WTC11 (cell line): ENCODE measurements around the gene TIMM23B.
"Not testable (repeated sequence)": the region's sequence is repeated elsewhere in the genome, so short reads cannot be mapped to it uniquely, and the experiment has no call there.

Experiments used
- ATF1 ChIP-seq: sonication (generic); formaldehyde crosslinking; IDR thresholded peaks from 2 replicates; pipeline ENCODE4 v1.8.1; 2023; ENCODE audit warnings: mild to moderate bottlenecking, moderate library complexity, missing genetic modification reagents
- CREB1 ChIP-seq: sonication (generic); formaldehyde crosslinking; IDR thresholded peaks from 2 replicates; pipeline ENCODE4 v1.8.0; 2023; ENCODE audit warnings: mild to moderate bottlenecking, missing genetic modification reagents
- ELF4 ChIP-seq: sonication (generic); formaldehyde crosslinking; IDR thresholded peaks from 2 replicates; pipeline ENCODE4 v1.8.1; 2022; ENCODE audit warnings: low read depth, mild to moderate bottlenecking, moderate library complexity, missing genetic modification reagents
- ETV6 ChIP-seq: sonication (generic); formaldehyde crosslinking; IDR thresholded peaks from 2 replicates; pipeline ENCODE4 v1.8.1; 2022; ENCODE audit warnings: mild to moderate bottlenecking, missing genetic modification reagents
- NR2C2 ChIP-seq: sonication (generic); formaldehyde crosslinking; IDR thresholded peaks from 2 replicates; pipeline ENCODE4 v1.8.0; 2022; ENCODE audit warnings: mild to moderate bottlenecking, missing genetic modification reagents
- SP1 ChIP-seq: sonication (generic); formaldehyde crosslinking; conservative IDR thresholded peaks from 2 replicates; pipeline ENCODE4 v1.8.1; 2022; ENCODE audit warnings: missing genetic modification reagents
- ZBTB21 ChIP-seq: sonication (generic); formaldehyde crosslinking; IDR thresholded peaks from 2 replicates; pipeline ENCODE4 v1.8.1; 2023; ENCODE audit warnings: mild to moderate bottlenecking, missing genetic modification reagents, borderline replicate concordance
- ZNF121 ChIP-seq: sonication (generic); formaldehyde crosslinking; IDR thresholded peaks from 2 replicates; pipeline ENCODE4 v1.8.0; 2023; ENCODE audit warnings: missing genetic modification reagents
- TF ChIP-seq, protein P1 (sequence below): fragments of 200-600 bp; IDR thresholded peaks from 2 replicates; pipeline ENCODE4 v1.8.0; 2022; ENCODE audit warnings: antibody characterized with exemption
- TF ChIP-seq, protein P2 (sequence below): sonication (generic); formaldehyde crosslinking; IDR thresholded peaks from 2 replicates; pipeline ENCODE4 v1.8.0; 2022; ENCODE audit warnings: mild to moderate bottlenecking, missing genetic modification reagents

DNA sequence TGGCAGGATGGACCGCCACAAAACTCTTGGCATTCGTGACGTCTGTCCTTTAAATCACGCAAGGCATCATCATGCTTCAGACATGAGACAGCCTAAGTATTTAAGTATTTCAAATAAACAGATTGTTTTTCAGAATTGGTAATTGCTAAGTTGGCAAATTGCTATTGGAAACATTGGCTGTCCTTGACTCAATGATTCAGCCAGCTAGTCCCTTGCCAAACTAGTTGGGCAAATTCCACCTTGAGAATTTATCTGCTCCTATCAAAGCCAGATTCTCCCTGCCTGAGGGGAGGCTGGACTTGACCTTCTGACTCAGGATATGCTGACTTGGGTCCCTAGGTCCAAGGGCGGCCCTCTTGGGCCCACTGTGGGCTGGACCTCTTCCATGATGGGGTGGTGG lies 75.8 kb downstream of the TIMM23B start:
- TF ChIP-seq, protein P1, sequence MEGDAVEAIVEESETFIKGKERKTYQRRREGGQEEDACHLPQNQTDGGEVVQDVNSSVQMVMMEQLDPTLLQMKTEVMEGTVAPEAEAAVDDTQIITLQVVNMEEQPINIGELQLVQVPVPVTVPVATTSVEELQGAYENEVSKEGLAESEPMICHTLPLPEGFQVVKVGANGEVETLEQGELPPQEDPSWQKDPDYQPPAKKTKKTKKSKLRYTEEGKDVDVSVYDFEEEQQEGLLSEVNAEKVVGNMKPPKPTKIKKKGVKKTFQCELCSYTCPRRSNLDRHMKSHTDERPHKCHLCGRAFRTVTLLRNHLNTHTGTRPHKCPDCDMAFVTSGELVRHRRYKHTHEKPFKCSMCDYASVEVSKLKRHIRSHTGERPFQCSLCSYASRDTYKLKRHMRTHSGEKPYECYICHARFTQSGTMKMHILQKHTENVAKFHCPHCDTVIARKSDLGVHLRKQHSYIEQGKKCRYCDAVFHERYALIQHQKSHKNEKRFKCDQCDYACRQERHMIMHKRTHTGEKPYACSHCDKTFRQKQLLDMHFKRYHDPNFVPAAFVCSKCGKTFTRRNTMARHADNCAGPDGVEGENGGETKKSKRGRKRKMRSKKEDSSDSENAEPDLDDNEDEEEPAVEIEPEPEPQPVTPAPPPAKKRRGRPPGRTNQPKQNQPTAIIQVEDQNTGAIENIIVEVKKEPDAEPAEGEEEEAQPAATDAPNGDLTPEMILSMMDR, result not testable (repeated sequence)
- TF ChIP-seq NR2C2, ETV6, ATF1, SP1, CREB1, ZNF121, ZBTB21, ELF4 (CRISPR knock-in tag): not testable (repeated sequence)
- TF ChIP-seq, protein P2, sequence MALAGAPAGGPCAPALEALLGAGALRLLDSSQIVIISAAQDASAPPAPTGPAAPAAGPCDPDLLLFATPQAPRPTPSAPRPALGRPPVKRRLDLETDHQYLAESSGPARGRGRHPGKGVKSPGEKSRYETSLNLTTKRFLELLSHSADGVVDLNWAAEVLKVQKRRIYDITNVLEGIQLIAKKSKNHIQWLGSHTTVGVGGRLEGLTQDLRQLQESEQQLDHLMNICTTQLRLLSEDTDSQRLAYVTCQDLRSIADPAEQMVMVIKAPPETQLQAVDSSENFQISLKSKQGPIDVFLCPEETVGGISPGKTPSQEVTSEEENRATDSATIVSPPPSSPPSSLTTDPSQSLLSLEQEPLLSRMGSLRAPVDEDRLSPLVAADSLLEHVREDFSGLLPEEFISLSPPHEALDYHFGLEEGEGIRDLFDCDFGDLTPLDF (CRISPR knock-in tag), result not testable (repeated sequence)
